CD4-positive, alpha-beta memory T cell (primary cell): Measurements from ENCODE around the gene MTA2. TPM values are rescaled to one million over a fixed set of nuclear protein-coding genes. Genes with fewer than 3 reads are reported as not detected.

Source experiments
- CTCF ChIA-PET: fragments of 350-600 bp; sonication (Branson Sonifier 250); formaldehyde crosslinking; loops from one replicate; lab custom pipeline; 2021; ENCODE audit warnings: inconsistent platforms; ENCODE audit not compliant: partially characterized antibody; lab: Charles Lee
- POLR2A ChIA-PET: fragments of 350-600 bp; sonication (Branson Sonifier 250); formaldehyde crosslinking; loops from one replicate; lab custom pipeline; 2021; ENCODE audit not compliant: partially characterized antibody; lab: Charles Lee
- DNase-seq, 5 donors: peaks; one replicate each; pipeline versions ENCODE4 v3.0.0 to v3.0.0-alpha.2; 2020 to 2022; ENCODE audit warnings: mixed read lengths in 1 of 5
- H3K27ac ChIP-seq: one replicate; pipeline ENCODE4 v1.7.0; 2013; ENCODE audit warnings: low read depth, low read length
- H3K27me3 ChIP-seq: 2 replicates; pipeline ENCODE4 v1.7.0; 2013; ENCODE audit warnings: mild to moderate bottlenecking, low read length, moderate library complexity; ENCODE audit not compliant: insufficient read depth
- H3K36me3 ChIP-seq: 2 replicates; pipeline ENCODE4 v1.7.0; 2013; ENCODE audit warnings: mild to moderate bottlenecking, low read length, moderate library complexity; ENCODE audit not compliant: insufficient read depth
- H3K4me1 ChIP-seq: 2 replicates; pipeline ENCODE4 v1.7.0; 2013; ENCODE audit warnings: mild to moderate bottlenecking, low read length, moderate library complexity; ENCODE audit not compliant: insufficient read depth
- H3K4me3 ChIP-seq, 2 donors: one replicate each; pipeline ENCODE4 v1.7.0; 2013; ENCODE audit warnings: low read length in 2 of 2, mild to moderate bottlenecking in 1 of 2
- H3K9me3 ChIP-seq, 2 donors: one replicate each; pipeline ENCODE4 v1.7.0; 2013; ENCODE audit warnings: low read length in 2 of 2, control low read depth in 1 of 2; ENCODE audit not compliant: control insufficient read depth in 1 of 2
- H3K27ac Mint-ChIP-seq, 7 donors: one replicate each; pipeline ENCODE4 v1.8.0; 2020 to 2021; ENCODE audit warnings: mixed read lengths in 7 of 7, mild to moderate bottlenecking in 6 of 7, inconsistent platforms in 3 of 7, moderate library complexity in 3 of 7
- H3K27me3 Mint-ChIP-seq, 2 donors: one replicate each; pipeline ENCODE4 v1.8.0; 2020 to 2021; ENCODE audit warnings: mixed read lengths in 2 of 2
- H3K36me3 Mint-ChIP-seq, 2 donors: one replicate each; pipeline ENCODE4 v1.8.0; 2020 to 2021; ENCODE audit warnings: mixed read lengths in 2 of 2, inconsistent platforms in 1 of 2, mild to moderate bottlenecking in 1 of 2
- H3K4me1 Mint-ChIP-seq, 4 donors: one replicate each; pipeline ENCODE4 v1.8.0; 2020 to 2021; ENCODE audit warnings: mixed read lengths in 4 of 4, mild to moderate bottlenecking in 1 of 4
- H3K4me3 Mint-ChIP-seq, 8 donors: one replicate each; pipeline ENCODE4 v1.8.0; 2020 to 2021; ENCODE audit warnings: mixed read lengths in 8 of 8, mild to moderate bottlenecking in 7 of 8, moderate library complexity in 6 of 8, inconsistent platforms in 3 of 8
- H3K9me3 Mint-ChIP-seq, 8 donors: one replicate each; pipeline ENCODE4 v1.8.0; 2020 to 2021; ENCODE audit warnings: mixed read lengths in 8 of 8, mild to moderate bottlenecking in 5 of 8, inconsistent platforms in 3 of 8, moderate library complexity in 1 of 8
- intact Hi-C: fragments of 100-400 bp; cut with micrococcal nuclease; formaldehyde crosslinking; loops from one replicate; pipeline ENCODE4 v1.15.1; 2023
- microRNA-seq: library from miRNA; unstranded; fragments of <30 nt; microRNA quantifications from one replicate; pipeline ENCODE4 v1.2.0, GENCODE V29; 2021; ENCODE audit warnings: borderline replicate concordance, borderline number of aligned reads, borderline microRNAs expressed, mixed read lengths
- polyA plus RNA-seq, 2 donors: library from polyadenylated mRNA; unstranded; fragments of 300-500 nt; fragmentation: Illumina TruSeq; gene quantifications; one replicate each; pipeline ENCODE4 v1.2.3, GENCODE V29; 2021
- total RNA-seq, 2 experiments: library from RNA; stranded (reverse); gene quantifications; one replicate each; pipeline ENCODE4 v1.2.3, GENCODE V29; 2021

MTA2 gene
- total and polyA plus RNA-seq, 4 experiments from 2014 or later = 16.6 to 210 (median 122) TPM

GRCh38 chr11:62543680-62544444 is 57.8 kb downstream of the MTA2 start:
- H3K4me1 Mint-ChIP-seq = peaks cover 47 to 88% (median 60%) of the 10 kb centered on the region in 4 donors
- DNase-seq = peak in 1 of 5 donors; percentile 30

More at GRCh38 chr11:62543680-62544444, 57.8 kb downstream of the MTA2 start:
- Mint-ChIP-seq H3K36me3 (peaks cover 10 to 51% of the 10 kb centered on the region in 2 donors), H3K4me3 (peak overlapping the region; percentile 97 to 99 (median 98)), H3K9me3 (no peaks in the 10 kb centered on the region), H3K27ac (peak overlapping the region; percentile 97 to 99 (median 98)), H3K27me3 (no peaks in the 10 kb centered on the region)
- Histone ChIP-seq H3K36me3 (no peaks in the 10 kb centered on the region), H3K4me3 (peak overlapping the region; percentile 91 to 94), H3K4me1 (peaks cover 73% of the 10 kb centered on the region), H3K9me3 (no peaks in the 10 kb centered on the region), H3K27ac (peak overlapping the region; percentile 97), H3K27me3 (no peaks in the 10 kb centered on the region)
- intact Hi-C loops = loop anchor here (1.0 kb wide), 1 partner anchor 47 kb away; no protein-coding TSS in a partner anchor
- ChIA-PET POLR2A (interaction anchor here (0.6 to 16.0 kb wide), 19 partner anchors 12 to 338 kb away, joined by 3 to 751 read pairs (median 6); partner anchors contain the start of genes C11orf98, CSKMT, EEF1G and EML3), CTCF (interaction anchor here (0.6 to 13.4 kb wide), 23 partner anchors 11 to 231 kb away, joined by 3 to 450 read pairs (median 4); partner anchors contain the start of genes C11orf98, CSKMT, EEF1G and TUT1)

Small RNA genes within 50 kb of the gene (microRNA-seq; reads per million reads assigned to microRNA genes)
- gene MIR6747 = not detected

Other genes with a start within 250 kb of the MTA2 start
- not detected for gene SCGB1A1, start 182.8 kb downstream of the MTA2 start, total RNA-seq
- not detected for gene SCGB1A1, start 182.8 kb downstream of the MTA2 start, polyA plus RNA-seq
- gene AHNAK, start 55.1 kb downstream of the MTA2 start, total RNA-seq = 100 to 1,000 TPM; 559 to 573 TPM
- gene AHNAK, start 55.1 kb downstream of the MTA2 start, polyA plus RNA-seq = 100 to 1,000 TPM in 1 of 2 donors, 10 to 100 TPM in 1; 23.5 to 186 TPM
- gene EEF1G, start 28.0 kb downstream of the MTA2 start, total RNA-seq = 1,000 to 10,000 TPM; 1,815 to 1,855 TPM
- 1,000 to 10,000 TPM; 1,453 to 1,910 TPM for gene EEF1G, start 28.0 kb downstream of the MTA2 start, polyA plus RNA-seq
- 10 to 100 TPM; 37.7 to 38.1 TPM for gene TUT1, start 10.3 kb downstream of the MTA2 start, total RNA-seq
- 10 to 100 TPM; 14.6 to 19.7 TPM for gene TUT1, start 10.3 kb downstream of the MTA2 start, polyA plus RNA-seq
- gene EML3, start 10.9 kb upstream of the MTA2 start, total RNA-seq = 100 to 1,000 TPM; 192 to 201 TPM
- gene EML3, start 10.9 kb upstream of the MTA2 start, polyA plus RNA-seq = 10 to 100 TPM; 18.2 to 24.8 TPM
- gene ROM1, start 11.4 kb upstream of the MTA2 start, total RNA-seq = 1 to 10 TPM; 1.6 to 1.9 TPM
- gene ROM1, start 11.4 kb upstream of the MTA2 start, polyA plus RNA-seq = under 1 TPM; 0.98 to 1.00 TPM
- gene B3GAT3, start 20.1 kb upstream of the MTA2 start, total RNA-seq = 10 to 100 TPM; 66.3 to 74.3 TPM
- 10 to 100 TPM; 37.9 to 48.4 TPM for gene B3GAT3, start 20.1 kb upstream of the MTA2 start, polyA plus RNA-seq
- gene GANAB, start 44.7 kb upstream of the MTA2 start, total RNA-seq = 100 to 1,000 TPM; 260 to 262 TPM
- gene GANAB, start 44.7 kb upstream of the MTA2 start, polyA plus RNA-seq = 100 to 1,000 TPM; 122 to 142 TPM
- 10 to 100 TPM; 32.2 to 34.3 TPM for gene INTS5, start 51.4 kb upstream of the MTA2 start, total RNA-seq
- 10 to 100 TPM; 23.7 to 39.4 TPM for gene INTS5, start 51.4 kb upstream of the MTA2 start, polyA plus RNA-seq
- 10 to 100 TPM; 48.9 to 53.1 TPM for gene C11orf98, start 63.3 kb upstream of the MTA2 start, total RNA-seq
- gene C11orf98, start 63.3 kb upstream of the MTA2 start, polyA plus RNA-seq = 10 to 100 TPM; 77.8 to 94.9 TPM
- gene CSKMT, start 63.4 kb upstream of the MTA2 start, total RNA-seq = 10 to 100 TPM; 31.4 to 32.3 TPM
- gene CSKMT, start 63.4 kb upstream of the MTA2 start, polyA plus RNA-seq = 1 to 10 TPM; 3.0 to 3.8 TPM
- 1 to 10 TPM; 7.2 to 8.5 TPM for gene UQCC3, start 69.8 kb upstream of the MTA2 start, total RNA-seq
- 10 to 100 TPM; 10.7 to 12.1 TPM for gene UQCC3, start 69.8 kb upstream of the MTA2 start, polyA plus RNA-seq
- 10 to 100 TPM; 26.7 to 28.6 TPM for gene LBHD1, start 70.4 kb upstream of the MTA2 start, total RNA-seq
- gene LBHD1, start 70.4 kb upstream of the MTA2 start, polyA plus RNA-seq = 1 to 10 TPM; 2.4 to 2.7 TPM
- gene UBXN1, start 77.2 kb upstream of the MTA2 start, total RNA-seq = 100 to 1,000 TPM; 178 to 185 TPM
- 100 to 1,000 TPM; 150 to 181 TPM for gene UBXN1, start 77.2 kb upstream of the MTA2 start, polyA plus RNA-seq
- gene LRRN4CL, start 87.7 kb upstream of the MTA2 start, total RNA-seq = under 1 TPM; 0.11 to 0.12 TPM
- gene LRRN4CL, start 87.7 kb upstream of the MTA2 start, polyA plus RNA-seq = not detected
- gene BSCL2, start 105.6 kb upstream of the MTA2 start, total RNA-seq = 10 to 100 TPM; 34.5 to 36.6 TPM
- gene BSCL2, start 105.6 kb upstream of the MTA2 start, polyA plus RNA-seq = 10 to 100 TPM; 48.9 to 51.7 TPM
- not detected for gene GNG3, start 105.8 kb upstream of the MTA2 start, total RNA-seq
- gene GNG3, start 105.8 kb upstream of the MTA2 start, polyA plus RNA-seq = not detected
- 10 to 100 TPM; 79.6 to 83.4 TPM for gene HNRNPUL2, start 125.6 kb upstream of the MTA2 start, total RNA-seq
- 1 to 10 TPM in 1 of 2 donors, under 1 TPM in 1; 0.30 to 3.2 TPM for gene HNRNPUL2, start 125.6 kb upstream of the MTA2 start, polyA plus RNA-seq
- gene TTC9C, start 126.6 kb upstream of the MTA2 start, total RNA-seq = 10 to 100 TPM; 51.0 to 53.5 TPM
- 10 to 100 TPM; 10.2 to 25.8 TPM for gene TTC9C, start 126.6 kb upstream of the MTA2 start, polyA plus RNA-seq
- gene ZBTB3, start 152.3 kb upstream of the MTA2 start, total RNA-seq = 10 to 100 TPM; 27.2 to 27.9 TPM
- 1 to 10 TPM; 6.0 to 8.6 TPM for gene ZBTB3, start 152.3 kb upstream of the MTA2 start, polyA plus RNA-seq
- 10 to 100 TPM; 77.2 to 84.6 TPM for gene POLR2G, start 159.7 kb upstream of the MTA2 start, total RNA-seq
- 100 to 1,000 TPM; 207 to 300 TPM for gene POLR2G, start 159.7 kb upstream of the MTA2 start, polyA plus RNA-seq
- gene TAF6L, start 169.5 kb upstream of the MTA2 start, total RNA-seq = 10 to 100 TPM; 26.3 to 34.0 TPM
- gene TAF6L, start 169.5 kb upstream of the MTA2 start, polyA plus RNA-seq = 10 to 100 TPM in 1 of 2 donors, 1 to 10 TPM in 1; 5.7 to 10.5 TPM
- gene TMEM179B, start 185.5 kb upstream of the MTA2 start, total RNA-seq = 10 to 100 TPM; 66.3 to 66.6 TPM
- 100 to 1,000 TPM; 102 to 166 TPM for gene TMEM179B, start 185.5 kb upstream of the MTA2 start, polyA plus RNA-seq
- 10 to 100 TPM; 21.6 to 23.1 TPM for gene TMEM223, start 190.1 kb upstream of the MTA2 start, total RNA-seq
- gene TMEM223, start 190.1 kb upstream of the MTA2 start, polyA plus RNA-seq = 10 to 100 TPM; 38.9 to 45.5 TPM
- gene NXF1, start 203.6 kb upstream of the MTA2 start, total RNA-seq = 100 to 1,000 TPM; 195 to 196 TPM
- gene NXF1, start 203.6 kb upstream of the MTA2 start, polyA plus RNA-seq = 10 to 100 TPM; 75.2 to 83.2 TPM
- 10 to 100 TPM; 66.0 to 67.9 TPM for gene STX5, start 230.2 kb upstream of the MTA2 start, total RNA-seq
- 10 to 100 TPM; 30.4 to 31.8 TPM for gene STX5, start 230.2 kb upstream of the MTA2 start, polyA plus RNA-seq
- not detected for gene TEX54, start 231.0 kb upstream of the MTA2 start, total RNA-seq
- gene TEX54, start 231.0 kb upstream of the MTA2 start, polyA plus RNA-seq = 1 to 10 TPM; 1.3 to 1.9 TPM
- gene WDR74, start 237.7 kb upstream of the MTA2 start, total RNA-seq = 10 to 100 TPM; 79.3 to 82.2 TPM
- gene WDR74, start 237.7 kb upstream of the MTA2 start, polyA plus RNA-seq = 10 to 100 TPM; 33.9 to 50.8 TPM